ENCODE results near the gene YWHAQ.

Gene YWHAQ

GRCh38 chr2:9573013-9573720, 57.6 kb downstream of the YWHAQ start:
- no peak for DNase-seq (ENCODE audit: low read depth)
- no peak for TF ChIP-seq CTCF (IDR thresholded peaks at IDR 0.05; ENCODE audit: low read depth, low read length, missing control alignments)
- H3K4me3 ChIP-seq (ENCODE audit: low read depth, low read length): no peak overlapping the region
- in situ Hi-C loops (cut with HindIII; ENCODE audit: low sequenced_read_pairs): loop anchor here (5.0 kb wide), 1 partner anchor 54 kb away; no protein-coding TSS in a partner anchor

- in situ Hi-C loops (cut with HindIII; ENCODE audit: low sequenced_read_pairs): loop anchor here (5.0 kb wide), 1 partner anchor 57 kb away; no protein-coding TSS in a partner anchor
- TF ChIP-seq CTCF (IDR thresholded peaks at IDR 0.05; ENCODE audit: low read depth, low read length, missing control alignments): no peak
- DNase-seq (ENCODE audit: low read depth): no peak
- H3K4me3 ChIP-seq (ENCODE audit: low read depth, low read length): no peak overlapping the region
Observed at GRCh38 chr2:9570182-9571060, 60.4 kb downstream of the YWHAQ start.

GRCh38 chr2:9565436-9566153, 65.2 kb downstream of the YWHAQ start:
- DNase-seq (ENCODE audit: low read depth): peak; percentile 93
- TF ChIP-seq CTCF (IDR thresholded peaks at IDR 0.05; ENCODE audit: low read depth, low read length, missing control alignments): no peak
- in situ Hi-C loops (cut with HindIII; ENCODE audit: low sequenced_read_pairs): no loop called here
- H3K4me3 ChIP-seq (ENCODE audit: low read depth, low read length): peak overlapping the region; percentile 9

GRCh38 chr2:9560628-9561027, 70.2 kb downstream of the YWHAQ start:
- TF ChIP-seq CTCF (IDR thresholded peaks at IDR 0.05; ENCODE audit: low read depth, low read length, missing control alignments): no peak
- in situ Hi-C loops (cut with HindIII; ENCODE audit: low sequenced_read_pairs): no loop called here
- no peak for DNase-seq (ENCODE audit: low read depth)
- H3K4me3 ChIP-seq (ENCODE audit: low read depth, low read length): no peak overlapping the region

- no peak for TF ChIP-seq CTCF (IDR thresholded peaks at IDR 0.05; ENCODE audit: low read depth, low read length, missing control alignments)
- no peak overlapping the region for H3K4me3 ChIP-seq (ENCODE audit: low read depth, low read length)
- in situ Hi-C loops (cut with HindIII; ENCODE audit: low sequenced_read_pairs): no loop called here
- peak; percentile 96 for DNase-seq (ENCODE audit: low read depth)
Observed at GRCh38 chr2:9558948-9559381, 71.8 kb downstream of the YWHAQ start.

- no peak for DNase-seq (ENCODE audit: low read depth)
- in situ Hi-C loops (cut with HindIII; ENCODE audit: low sequenced_read_pairs): no loop called here
- H3K4me3 ChIP-seq (ENCODE audit: low read depth, low read length): peak overlapping the region; percentile 88
- TF ChIP-seq CTCF (IDR thresholded peaks at IDR 0.05; ENCODE audit: low read depth, low read length, missing control alignments): no peak
Observed at GRCh38 chr2:9556121-9556743, 74.6 kb downstream of the YWHAQ start.
